OCI-LY7 (cell line): ENCODE measurements around the gene FZD8.

Source experiments
- CTCF ChIP-seq: fragments of 200-600 bp; sonication (generic); conservative IDR thresholded peaks from 2 replicates; pipeline ENCODE4 v1.5.1; 2014; ENCODE audit warnings: mild to moderate bottlenecking, antibody characterized with exemption, low read length, moderate library complexity, mixed read lengths
- EZH2phosphoT487 ChIP-seq: fragments of 200-600 bp; sonication (generic); IDR thresholded peaks from 2 replicates; pipeline ENCODE4 v1.6.1; 2018; ENCODE audit warnings: low read depth, borderline replicate concordance, mild to moderate bottlenecking, mixed run types, antibody characterized with exemption, low read length, moderate library complexity, mixed read lengths

GRCh38 chr10:35643151-35644049 lies 1.3 kb upstream of the FZD8 start:
- TF ChIP-seq CTCF: no peak
- TF ChIP-seq EZH2phosphoT487: no peak
